ENCODE results near the gene GP9. TPM values are rescaled to one million over a fixed set of nuclear protein-coding genes. Genes with fewer than 3 reads are reported as not detected.
"Not testable (repeated sequence)": the region's sequence is repeated elsewhere in the genome, so short reads cannot be mapped to it uniquely, and the experiment has no call there.

The GP9 gene
- total RNA-seq, 4 donors from 2014 or later, result 0.35 TPM; not detected in 3

- Histone ChIP-seq H3K4me1 (no peaks in the 10 kb centered on the region), H3K27me3 (no peaks in the 10 kb centered on the region), H3K9me3 (no peaks in the 10 kb centered on the region), H3K27ac (no peak overlapping the region), H3K4me3 (no peak overlapping the region), H3K36me3 (no peaks in the 10 kb centered on the region)
- TF ChIP-seq, protein P1, sequence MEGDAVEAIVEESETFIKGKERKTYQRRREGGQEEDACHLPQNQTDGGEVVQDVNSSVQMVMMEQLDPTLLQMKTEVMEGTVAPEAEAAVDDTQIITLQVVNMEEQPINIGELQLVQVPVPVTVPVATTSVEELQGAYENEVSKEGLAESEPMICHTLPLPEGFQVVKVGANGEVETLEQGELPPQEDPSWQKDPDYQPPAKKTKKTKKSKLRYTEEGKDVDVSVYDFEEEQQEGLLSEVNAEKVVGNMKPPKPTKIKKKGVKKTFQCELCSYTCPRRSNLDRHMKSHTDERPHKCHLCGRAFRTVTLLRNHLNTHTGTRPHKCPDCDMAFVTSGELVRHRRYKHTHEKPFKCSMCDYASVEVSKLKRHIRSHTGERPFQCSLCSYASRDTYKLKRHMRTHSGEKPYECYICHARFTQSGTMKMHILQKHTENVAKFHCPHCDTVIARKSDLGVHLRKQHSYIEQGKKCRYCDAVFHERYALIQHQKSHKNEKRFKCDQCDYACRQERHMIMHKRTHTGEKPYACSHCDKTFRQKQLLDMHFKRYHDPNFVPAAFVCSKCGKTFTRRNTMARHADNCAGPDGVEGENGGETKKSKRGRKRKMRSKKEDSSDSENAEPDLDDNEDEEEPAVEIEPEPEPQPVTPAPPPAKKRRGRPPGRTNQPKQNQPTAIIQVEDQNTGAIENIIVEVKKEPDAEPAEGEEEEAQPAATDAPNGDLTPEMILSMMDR (IDR thresholded peaks at IDR 0.05), result no peak
- TF ChIP-seq POLR2A (IDR thresholded peaks at IDR 0.05), result no peak
- intact Hi-C loops (cut with DNase I; ENCODE audit: low total_unique reads), result no loop called here
- DNase-seq, result no peak
These were observed 23.9 kb downstream of the GP9 start for GRCh38 chr3:129084501-129084900.

DNA sequence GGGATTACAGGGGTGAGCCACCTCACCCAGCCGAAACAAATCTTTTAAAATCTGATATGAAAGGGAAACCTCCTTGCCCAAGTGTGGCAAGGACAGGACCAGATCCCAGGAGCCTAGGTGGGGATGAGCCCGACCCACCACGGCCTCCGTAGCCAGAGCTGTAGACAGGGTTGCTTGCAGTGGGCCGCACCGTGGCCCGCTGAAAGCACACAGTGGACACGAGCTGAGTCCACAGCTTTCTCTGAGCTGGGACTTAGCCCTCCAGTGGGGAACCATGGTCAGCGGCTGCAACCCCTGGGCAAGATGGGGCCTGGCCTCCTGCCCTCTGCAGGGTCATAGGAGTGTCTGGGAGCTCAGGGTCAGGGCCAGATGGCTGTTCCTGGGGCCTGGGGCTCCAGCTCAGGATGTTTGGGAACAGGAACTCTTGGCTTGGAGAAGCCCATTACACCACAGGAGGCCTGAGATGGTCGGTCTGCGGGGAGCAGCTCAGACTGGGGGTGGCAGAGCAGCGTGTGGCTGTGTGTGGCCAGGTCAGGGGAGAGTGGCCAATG lies 24.7 kb downstream of the GP9 start:
- Histone ChIP-seq H3K9me3 (no peaks in the 10 kb centered on the region), H3K36me3 (no peaks in the 10 kb centered on the region), H3K27ac (no peak overlapping the region), H3K4me3 (no peak overlapping the region), H3K4me1 (no peaks in the 10 kb centered on the region), H3K27me3 (no peaks in the 10 kb centered on the region)
- DNase-seq, result no peak
- intact Hi-C loops (cut with DNase I; ENCODE audit: low total_unique reads), result no loop called here
- TF ChIP-seq, protein P1 (IDR thresholded peaks at IDR 0.05), result no peak
- no peak for TF ChIP-seq POLR2A (IDR thresholded peaks at IDR 0.05)

- no peak overlapping the region for H3K4me3 ChIP-seq
- DNase-seq, result no peak
- H3K27me3 ChIP-seq, result no peaks in the 10 kb centered on the region
- intact Hi-C loops (cut with DNase I; ENCODE audit: low total_unique reads), result no loop called here
- peak overlapping the region; percentile 90 to 98 for H3K27ac ChIP-seq
- no peaks in the 10 kb centered on the region for H3K4me1 ChIP-seq
- TF ChIP-seq, protein P1 (IDR thresholded peaks at IDR 0.05), result no peak
- no peak for TF ChIP-seq POLR2A (IDR thresholded peaks at IDR 0.05)
- H3K9me3 ChIP-seq, result no peaks in the 10 kb centered on the region
- H3K36me3 ChIP-seq, result no peaks in the 10 kb centered on the region
These were observed 25.2 kb downstream of the GP9 start for GRCh38 chr3:129085818-129086217.

DNA sequence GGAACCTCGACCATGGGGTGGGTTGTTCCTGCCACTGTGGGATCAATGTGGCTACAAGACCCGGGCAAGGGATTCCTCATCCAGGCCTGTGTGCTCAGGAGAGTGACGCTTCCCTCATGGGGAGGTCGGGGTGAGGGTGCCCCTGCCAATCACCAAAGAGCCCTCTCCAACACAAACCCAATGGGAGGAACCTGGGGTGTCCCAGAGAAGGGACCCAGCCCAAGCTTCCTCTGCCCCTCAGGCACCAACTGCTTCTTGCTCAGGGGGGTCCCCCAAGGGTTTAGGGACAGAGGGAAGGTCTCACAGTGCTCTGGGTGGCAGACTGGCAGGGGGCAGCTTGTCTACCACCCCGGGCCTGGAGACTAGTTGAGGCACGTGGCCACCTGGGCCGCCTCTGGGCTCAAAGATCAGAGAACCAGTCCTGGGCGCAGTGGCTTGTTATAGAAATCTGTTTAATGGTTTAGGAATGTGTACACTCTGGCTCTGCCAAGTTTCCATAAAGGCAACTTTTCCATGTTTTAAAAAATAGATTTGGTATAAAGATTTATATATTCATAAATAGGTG lies 26.6 kb downstream of the GP9 start:
- H3K27me3 ChIP-seq, result no peaks in the 10 kb centered on the region
- TF ChIP-seq, protein P1 (IDR thresholded peaks at IDR 0.05), result peak in 1 of 4 experiments; percentile 3
- no peak for TF ChIP-seq POLR2A (IDR thresholded peaks at IDR 0.05)
- H3K4me3 ChIP-seq, result no peak overlapping the region
- no peaks in the 10 kb centered on the region for H3K4me1 ChIP-seq
- intact Hi-C loops (cut with DNase I; ENCODE audit: low total_unique reads), result no loop called here
- no peaks in the 10 kb centered on the region for H3K36me3 ChIP-seq
- peak; percentile 67 to 73 for DNase-seq
- H3K9me3 ChIP-seq, result no peaks in the 10 kb centered on the region
- peak overlapping the region; percentile 90 to 98 for H3K27ac ChIP-seq

- H3K4me1 ChIP-seq; H3K36me3 ChIP-seq; H3K9me3 ChIP-seq; H3K27me3 ChIP-seq; intact Hi-C loops (cut with DNase I; ENCODE audit: low total_unique reads); H3K4me3 ChIP-seq: not testable (repeated sequence)
- DNase-seq, result peak; percentile 60 to 63
- H3K27ac ChIP-seq, result peak overlapping the region; percentile 73
These were observed 27.3 kb downstream of the GP9 start for GRCh38 chr3:129087904-129088303.

DNA sequence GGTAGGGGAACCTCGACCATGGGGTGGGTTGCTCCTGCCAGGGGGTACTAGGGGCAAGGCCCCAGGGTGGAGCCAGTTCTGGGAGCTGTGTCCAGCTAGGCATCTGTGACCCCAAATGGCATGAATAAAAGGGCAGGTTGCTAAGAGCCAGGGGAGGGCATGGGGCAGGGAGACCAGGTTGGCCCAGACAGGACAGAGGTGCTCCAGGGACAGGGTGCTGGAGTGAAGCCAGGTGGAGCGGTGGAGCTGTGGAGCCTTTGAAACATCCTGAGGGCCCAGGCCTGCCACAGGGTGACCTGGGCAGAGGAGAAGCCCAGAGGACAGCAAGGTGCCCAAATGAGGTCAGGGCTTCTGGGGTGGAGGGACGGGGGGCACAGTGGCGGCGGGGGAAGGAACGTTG lies 27.7 kb downstream of the GP9 start:
- H3K36me3 ChIP-seq; H3K27me3 ChIP-seq; H3K9me3 ChIP-seq; DNase-seq; H3K27ac ChIP-seq; H3K4me3 ChIP-seq; intact Hi-C loops (cut with DNase I; ENCODE audit: low total_unique reads); H3K4me1 ChIP-seq: not testable (repeated sequence)
